ENCODE data around the gene BORCS5. TPM values are rescaled to one million over a fixed set of nuclear protein-coding genes. Genes with fewer than 3 reads are reported as not detected.

Gene BORCS5
- total RNA-seq, 4 donors from 2014 or later = 0.51 to 87.1 (median 17.9) TPM

- Histone ChIP-seq H3K27me3 (no peaks in the 10 kb centered on the region), H3K4me1 (no peaks in the 10 kb centered on the region), H3K9me3 (no peaks in the 10 kb centered on the region), H3K36me3 (no peaks in the 10 kb centered on the region), H3K27ac (no peak overlapping the region), H3K4me3 (no peak overlapping the region)
- TF ChIP-seq CTCF (IDR thresholded peaks at IDR 0.05) (no peak), POLR2A (IDR thresholded peaks at IDR 0.05) (no peak)
- DNase-seq = no peak
- intact Hi-C loops (cut with DNase I; ENCODE audit: low total_unique reads) = no loop called here
These were observed 25.1 kb downstream of the BORCS5 start for GRCh38 chr12:12381982-12382381.

DNA sequence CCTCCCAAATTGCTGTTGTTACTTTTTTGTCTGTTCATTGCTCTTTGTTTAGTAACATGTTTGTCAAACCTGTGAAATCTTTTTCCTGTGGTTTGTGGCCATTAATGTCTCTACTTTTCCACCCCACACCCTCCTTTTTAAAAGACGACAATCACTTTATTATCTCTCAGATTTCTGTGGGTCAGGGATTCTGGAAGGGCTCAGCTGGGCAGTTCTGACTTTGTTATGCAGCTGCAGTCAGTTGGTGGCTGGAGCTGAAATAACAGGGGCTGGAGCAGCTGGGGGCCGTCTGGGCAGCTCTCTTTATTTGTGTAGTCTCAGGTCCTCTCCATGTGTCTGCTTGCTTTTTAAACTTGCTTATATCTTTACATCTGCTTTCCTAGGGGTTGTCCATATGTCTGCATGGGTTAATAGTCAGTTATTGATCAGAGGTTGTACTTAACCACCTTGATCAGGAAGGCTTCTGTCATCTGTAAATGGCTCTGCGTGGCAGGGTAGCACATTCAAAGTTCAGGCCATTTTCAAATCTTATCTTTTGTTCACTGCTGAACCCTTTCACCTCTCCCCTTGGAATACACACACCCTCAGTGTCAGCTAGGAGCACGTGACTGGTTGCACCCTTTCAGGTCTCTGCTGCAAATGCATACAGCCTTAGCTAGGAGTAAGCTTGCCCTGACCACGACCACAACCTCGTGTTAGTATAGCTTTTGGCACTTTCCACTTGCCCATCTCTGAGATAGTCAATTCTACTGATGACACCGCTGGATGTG is 27.9 kb downstream of the BORCS5 start:
- intact Hi-C loops (cut with DNase I; ENCODE audit: low total_unique reads) = no loop called here
- TF ChIP-seq CTCF (IDR thresholded peaks at IDR 0.05) (no peak), POLR2A (IDR thresholded peaks at IDR 0.05) (no peak)
- Histone ChIP-seq H3K4me1 (no peaks in the 10 kb centered on the region), H3K4me3 (no peak overlapping the region), H3K27ac (no peak overlapping the region), H3K36me3 (no peaks in the 10 kb centered on the region), H3K9me3 (no peaks in the 10 kb centered on the region), H3K27me3 (no peaks in the 10 kb centered on the region)
- no peak for DNase-seq

GRCh38 chr12:12387501-12387900 is 30.6 kb downstream of the BORCS5 start:
- no peaks in the 10 kb centered on the region for H3K36me3 ChIP-seq
- TF ChIP-seq CTCF (IDR thresholded peaks at IDR 0.05) (no peak), POLR2A (IDR thresholded peaks at IDR 0.05) (no peak)
- H3K4me3 ChIP-seq = no peak overlapping the region
- H3K9me3 ChIP-seq = no peaks in the 10 kb centered on the region
- peak overlapping the region in 1 of 2 donors; percentile 12 for H3K27ac ChIP-seq
- no peak for DNase-seq
- H3K4me1 ChIP-seq = no peaks in the 10 kb centered on the region
- H3K27me3 ChIP-seq = no peaks in the 10 kb centered on the region
- intact Hi-C loops (cut with DNase I; ENCODE audit: low total_unique reads) = no loop called here

DNA sequence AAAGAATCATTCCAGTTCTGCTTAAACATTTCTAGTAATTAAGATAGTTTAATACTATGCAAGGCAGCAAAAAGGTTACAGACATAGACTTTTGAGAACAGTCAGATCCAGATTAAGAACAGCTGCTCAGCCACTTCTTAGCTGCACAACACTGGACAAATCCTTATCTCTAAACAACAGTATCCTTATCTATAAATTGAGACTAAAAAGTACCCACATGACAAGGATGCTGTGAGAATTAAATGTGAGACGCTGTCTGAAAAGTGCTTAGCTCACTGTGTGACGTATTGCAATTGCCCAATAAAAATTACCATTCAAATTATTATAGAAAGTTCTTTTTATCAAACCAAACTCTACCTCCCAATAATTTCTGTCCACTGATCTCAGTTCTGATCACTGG is 35.5 kb downstream of the BORCS5 start:
- no peaks in the 10 kb centered on the region for H3K27me3 ChIP-seq
- H3K27ac ChIP-seq = no peak overlapping the region
- TF ChIP-seq CTCF (IDR thresholded peaks at IDR 0.05) (no peak), POLR2A (IDR thresholded peaks at IDR 0.05) (no peak)
- no peak overlapping the region for H3K4me3 ChIP-seq
- H3K4me1 ChIP-seq = peaks cover 0 to 2% of the 10 kb centered on the region in 2 donors
- H3K9me3 ChIP-seq = no peaks in the 10 kb centered on the region
- intact Hi-C loops (cut with DNase I; ENCODE audit: low total_unique reads) = no loop called here
- DNase-seq = no peak
- no peaks in the 10 kb centered on the region for H3K36me3 ChIP-seq

- TF ChIP-seq POLR2A (IDR thresholded peaks at IDR 0.05) (no peak), CTCF (IDR thresholded peaks at IDR 0.05) (no peak)
- H3K27me3 ChIP-seq = no peaks in the 10 kb centered on the region
- intact Hi-C loops (cut with DNase I; ENCODE audit: low total_unique reads) = no loop called here
- no peak overlapping the region for H3K4me3 ChIP-seq
- no peaks in the 10 kb centered on the region for H3K9me3 ChIP-seq
- no peaks in the 10 kb centered on the region for H3K36me3 ChIP-seq
- H3K27ac ChIP-seq = no peak overlapping the region
- no peak for DNase-seq
- peaks cover 0 to 7% of the 10 kb centered on the region in 2 donors for H3K4me1 ChIP-seq
These were observed 36.3 kb downstream of the BORCS5 start for GRCh38 chr12:12393171-12393570.

Measured in uterus (tissue), 4 donors.